GM12878 (cell line): ENCODE data around the gene BTK. TPM values are rescaled to one million over a fixed set of nuclear protein-coding genes. Genes with fewer than 3 reads are reported as not detected.

Experiments used
- ATAC-seq: fragments of 200-7000 bp; cut with Tn5 transposase; 3 replicates; pipeline ENCODE4 v1.9.1; 2020; ENCODE audit warnings: mild to moderate bottlenecking, moderate library complexity
- BruUV-seq: library from RNA; stranded (reverse); fragments of 400-500 nt; replicated peaks from 2 replicates; lab custom pipeline; 2021; lab: Mats Ljungman, UMichigan
- CTCF ChIA-PET: fragments of 300-600 bp; sonication (Branson Sonifier 250); formaldehyde crosslinking; extraction: SDS; loops from one replicate; lab custom pipeline; 2021; ENCODE audit warnings: inconsistent platforms; lab: Yijun Ruan, JAX
- POLR2A ChIA-PET: fragments of 350-600 bp; formaldehyde crosslinking; extraction: SDS; loops from one replicate; lab custom pipeline; 2021; ENCODE audit warnings: inconsistent platforms; lab: Charles Lee
- RAD21 ChIA-PET: fragments of 300-600 bp; sonication (Branson Sonifier 250); formaldehyde crosslinking; loops from one replicate; lab custom pipeline; 2023; ENCODE audit warnings: antibody characterized with exemption; ENCODE audit not compliant: unreplicated experiment; lab: Charles Lee
- SMC1A ChIA-PET: fragments of 300-600 bp; sonication (Branson Sonifier 250); formaldehyde crosslinking; loops from one replicate; lab custom pipeline; 2023; ENCODE audit not compliant: unreplicated experiment, uncharacterized antibody; lab: Charles Lee
- DNase-seq: peaks from one replicate; pipeline ENCODE4 v3.0.0-alpha.2; 2011; ENCODE audit warnings: low read depth, low spot score
- FAIRE-seq: peaks from 3 replicates; lab custom pipeline; 2011; peaks lifted over from hg19 to GRCh38; lab: Jason Lieb, UNC
- H2AFZ ChIP-seq: 2 replicates; pipeline ENCODE4 v1.6.0; 2011; ENCODE audit warnings: low read depth, low read length, control low read depth; ENCODE audit not compliant: control insufficient read depth
- H3K27ac ChIP-seq: 2 replicates; pipeline ENCODE4 v1.5.1; 2011; ENCODE audit warnings: control low read depth; ENCODE audit not compliant: control insufficient read depth, insufficient read depth
- H3K27me3 ChIP-seq, 2 experiments: replicated peaks in 1 of 2; 2 replicates each; pipeline versions ENCODE4 v1.6.0 to v1.6.1; 2011; ENCODE audit warnings: low read length in 1 of 2; ENCODE audit not compliant: control insufficient read depth in 2 of 2, insufficient read depth in 2 of 2
- H3K36me3 ChIP-seq, 2 experiments: 2 replicates each; pipeline ENCODE4 v1.5.1; 2011; ENCODE audit warnings: low read length in 1 of 2; ENCODE audit not compliant: control insufficient read depth in 2 of 2, insufficient read depth in 2 of 2
- H3K4me1 ChIP-seq: 2 replicates; pipeline ENCODE4 v1.6.1; 2011; ENCODE audit warnings: mild to moderate bottlenecking, low read length, moderate library complexity, mixed read lengths; ENCODE audit not compliant: control insufficient read depth, insufficient read depth
- H3K4me2 ChIP-seq: 2 replicates; pipeline ENCODE4 v1.6.0; 2011; ENCODE audit warnings: control low read depth; ENCODE audit not compliant: control insufficient read depth, insufficient read depth
- H3K4me3 ChIP-seq: fragments of 200-600 bp; sonication (generic); 2 replicates; pipeline ENCODE4 v1.5.1; 2016
- H3K79me2 ChIP-seq: 2 replicates; pipeline ENCODE4 v1.6.0; 2011; ENCODE audit warnings: low read length; ENCODE audit not compliant: control insufficient read depth, insufficient read depth
- H3K9ac ChIP-seq: 2 replicates; pipeline ENCODE4 v1.8.0; 2011; ENCODE audit warnings: low read length, control low read depth, mixed read lengths; ENCODE audit not compliant: control insufficient read depth, insufficient read depth
- H3K9me3 ChIP-seq: replicated peaks from 3 replicates; pipeline ENCODE4 v1.5.1; 2011; ENCODE audit warnings: mild to moderate bottlenecking, low read length; ENCODE audit not compliant: control insufficient read depth, insufficient read depth
- H4K20me1 ChIP-seq: 2 replicates; pipeline ENCODE4 v1.6.0; 2011; ENCODE audit not compliant: control insufficient read depth, insufficient read depth
- BHLHE40 ChIP-seq, 2 experiments: fragments of 450-650 bp in 1 of 2; IDR thresholded peaks; 2 replicates each; pipeline ENCODE4 v1.6.1; 2011 to 2017; ENCODE audit warnings: low read depth in 2 of 2, borderline replicate concordance in 1 of 2, improper control_type of control experiment in 1 of 2, low read length in 1 of 2, mild to moderate bottlenecking in 1 of 2
- CHD1 ChIP-seq: IDR thresholded peaks from 2 replicates; pipeline ENCODE4 v1.6.1; 2012; ENCODE audit warnings: low read depth, low read length, improper control_type of control experiment
- CHD4 ChIP-seq: fragments of 200-600 bp; sonication (generic); IDR thresholded peaks from 2 replicates; pipeline ENCODE4 v1.6.1; 2016; ENCODE audit warnings: mild to moderate bottlenecking
- IRF5 ChIP-seq: fragments of 450-650 bp; IDR thresholded peaks from 2 replicates; pipeline ENCODE4 v1.6.1; 2017; ENCODE audit warnings: borderline replicate concordance
- NRF1 ChIP-seq: conservative IDR thresholded peaks from 2 replicates; pipeline ENCODE4 v1.6.1; 2011; ENCODE audit warnings: mild to moderate bottlenecking, low read depth, low read length, improper control_type of control experiment
- RCOR1 ChIP-seq: conservative IDR thresholded peaks from 2 replicates; pipeline ENCODE4 v1.6.1; 2012; ENCODE audit warnings: low read depth, low read length, improper control_type of control experiment
- SIX5 ChIP-seq: IDR thresholded peaks from 2 replicates; pipeline ENCODE4 v1.6.1; 2011; ENCODE audit warnings: mild to moderate bottlenecking, low read depth, low read length, moderate library complexity; ENCODE audit not compliant: severe bottlenecking
- SKIL ChIP-seq: fragments of 450-650 bp; IDR thresholded peaks from 2 replicates; pipeline ENCODE4 v1.6.1; 2017; ENCODE audit warnings: mild to moderate bottlenecking, low read depth, inconsistent platforms; ENCODE audit not compliant: poor library complexity, severe bottlenecking
- SMAD1 ChIP-seq: fragments of 450-650 bp; IDR thresholded peaks from 2 replicates; pipeline ENCODE4 v1.6.1; 2018; ENCODE audit warnings: mild to moderate bottlenecking, low read depth; ENCODE audit not compliant: partially characterized antibody
- SPI1 ChIP-seq: IDR thresholded peaks from 2 replicates; pipeline ENCODE4 v1.6.1; 2011; ENCODE audit warnings: low read depth, mild to moderate bottlenecking, low read length, moderate library complexity, borderline replicate concordance; ENCODE audit not compliant: insufficient read depth
- SRF ChIP-seq, 2 experiments: IDR thresholded peaks; 2 replicates each; pipeline ENCODE4 v1.6.1; 2011; ENCODE audit warnings: low read depth in 2 of 2, low read length in 2 of 2, mild to moderate bottlenecking in 1 of 2, moderate library complexity in 1 of 2
- USF2 ChIP-seq: IDR thresholded peaks from 2 replicates; pipeline ENCODE4 v1.6.1; 2011; ENCODE audit warnings: low read depth, low read length, improper control_type of control experiment, borderline replicate concordance
- ZNF217 ChIP-seq: fragments of 450-650 bp; IDR thresholded peaks from 2 replicates; pipeline ENCODE4 v1.6.1; 2017; ENCODE audit warnings: antibody characterized with exemption, mild to moderate bottlenecking
- WGBS: methylation state at CpG from one replicate; pipeline ENCODE4 v1.1.6; 2016; ENCODE audit warnings: low lambda C conversion rate; ENCODE audit not compliant: insufficient replicate concordance, insufficient coverage; ENCODE audit errors: missing lambda C conversion rate; 5-methylcytosine and 5-hydroxymethylcytosine counted together
- in situ Hi-C: fragments of 300-500 bp; cut with MboI; formaldehyde crosslinking; loops from 9 replicates; pipeline ENCODE4 v1.14.3; 2018; ENCODE audit warnings: mixed read lengths
- intact Hi-C: fragments of 100-400 bp; cut with micrococcal nuclease; formaldehyde crosslinking; loops from one replicate; pipeline ENCODE4 v1.14.2; 2022; ENCODE audit not compliant: unreplicated experiment
- polyA plus RNA-seq, 11 experiments: library from polyadenylated mRNA; depleted of rRNA in 4 of 11; unstranded in 6 of 11; stranded (reverse) in 5 of 11; fragments of >200 nt; fragmentation: Nextera tagmentation in 4 of 11; fragmentation: Illumina TruSeq in 1 of 11; extraction: Ambion mirVana in 4 of 11; extraction: Trizol in 1 of 11; gene quantifications; 1 replicate in 1 of 11; 2 replicates in 10 of 11; pipeline versions ENCODE4 v1.2.1 to v1.2.3, GENCODE V29; 2011 to 2016; ENCODE audit warnings: inconsistent platforms in 2 of 11, missing spikeins in 2 of 11, low read depth in 1 of 11
- total RNA-seq, 4 experiments: library from RNA; depleted of rRNA in 3 of 4; stranded (reverse); fragments of >200 nt in 3 of 4; fragmentation: Illumina TruSeq in 1 of 4; extraction: Trizol in 1 of 4; gene quantifications; 2 replicates each; pipeline versions ENCODE4 v1.2.1 to v1.2.3, GENCODE V29; 2013 to 2021

The BTK gene
- total and polyA plus RNA-seq, 10 of the 15 experiments (the other 5 are each of a cell fraction or from before 2014, with no cell fraction given): 24.0 to 154 (median 88.9) TPM

GRCh38 chrX:101388604-101389003 lies 2.6 kb upstream of the BTK start:
- ChIA-PET SMC1A (interaction anchor here (1.1 to 1.7 kb wide), 2 partner anchors 11 to 30 kb away, joined by 3 to 4 read pairs; no protein-coding TSS in a partner anchor), CTCF (no interaction called here), RAD21 (no interaction called here), POLR2A (no interaction called here)
- BruUV-seq: no TSS peak
- Histone ChIP-seq H4K20me1 (no peaks in the 10 kb centered on the region), H3K4me3 (no peak overlapping the region), H3K36me3 (no peaks in the 10 kb centered on the region), H3K27me3 (no peaks in the 10 kb centered on the region), H3K9ac (no peak overlapping the region), H3K4me2 (no peak overlapping the region), H3K9me3 (no peaks in the 10 kb centered on the region), H3K27ac (no peak overlapping the region), H2AFZ (no peak overlapping the region), H3K79me2 (peaks cover 46% of the 10 kb centered on the region), H3K4me1 (no peaks in the 10 kb centered on the region)
- no peak for ATAC-seq
- WGBS: 77% methylated on average over 3 of the region's 3 CpGs
- DNase-seq: no peak
- FAIRE-seq: no peak
- intact Hi-C loops: loop anchor here (5.0 kb wide), 1 partner anchor 41 kb away; the partner anchor contains the start of gene TIMM8A
- TF ChIP-seq SIX5: no peak
- in situ Hi-C loops: no loop called here

GRCh38 chrX:101386542-101386885 lies 523 bp upstream of the BTK start:
- Histone ChIP-seq H3K9ac (peak overlapping the region; percentile 55), H3K4me1 (no peaks in the 10 kb centered on the region), H2AFZ (peak overlapping the region; percentile 44), H3K27me3 (no peaks in the 10 kb centered on the region), H3K36me3 (no peaks in the 10 kb centered on the region), H3K4me2 (peak overlapping the region; percentile 82), H3K79me2 (peaks cover 44% of the 10 kb centered on the region), H3K9me3 (no peaks in the 10 kb centered on the region), H3K27ac (peak overlapping the region; percentile 77), H3K4me3 (peak overlapping the region; percentile 46; the same call in 1 of the 2 replicates), H4K20me1 (no peaks in the 10 kb centered on the region)
- ATAC-seq (no peak), DNase-seq (no peak), FAIRE-seq (no peak)
- BruUV-seq: no TSS peak
- ChIA-PET RAD21 (no interaction called here), SMC1A (no interaction called here), POLR2A (interaction anchor here (0.7 to 1.1 kb wide), 3 partner anchors 8 to 34 kb away, joined by 3 read pairs; no protein-coding TSS in a partner anchor), CTCF (interaction anchor here (1.5 kb wide), 1 partner anchor 11 kb away, joined by 3 read pairs; no protein-coding TSS in a partner anchor)
- intact Hi-C loops (loop anchor here (5.0 kb wide), 1 partner anchor 39 kb away; the partner anchor contains the start of gene TIMM8A), in situ Hi-C loops (no loop called here)
- 4% methylated on average over 6 of the region's 6 CpGs for WGBS
- TF ChIP-seq SPI1: no peak
- TF ChIP-seq CHD1: no peak
- no peak for TF ChIP-seq SKIL
- TF ChIP-seq USF2: no peak
- no peak for TF ChIP-seq RCOR1
- no peak for TF ChIP-seq IRF5
- no peak for TF ChIP-seq SMAD1
- no peak for TF ChIP-seq NRF1
- TF ChIP-seq SRF (IDR thresholded peaks at IDR 0.05; ENCODE audit: low read depth in 2 of 2, low read length in 2 of 2): no peak
- no peak for TF ChIP-seq CHD4
- no peak for TF ChIP-seq BHLHE40 (IDR thresholded peaks at IDR 0.05; ENCODE audit: borderline replicate concordance in 1 of 2, low read depth in 2 of 2, low read length in 1 of 2)
- TF ChIP-seq ZNF217: no peak
